Suprapubic skin (tissue), 3 donors: ENCODE results near the gene IL1RAPL2.

Experiments
- CTCF ChIP-seq, 2 donors: fragments of 200-600 bp in 1 of 2; fragments of 450-650 bp in 1 of 2; sonication (generic) in 1 of 2; IDR thresholded peaks; one replicate each; pipeline ENCODE4 v1.5.1; 2016 to 2019; ENCODE audit warnings: antibody characterized with exemption in 2 of 2, mild to moderate bottlenecking in 1 of 2, moderate library complexity in 1 of 2
- EP300 ChIP-seq: sonication (generic); formaldehyde crosslinking; IDR thresholded peaks from one replicate; pipeline ENCODE4 v1.6.1; 2017; ENCODE audit warnings: antibody characterized with exemption
- POLR2A ChIP-seq, 2 donors: fragments of 450-650 bp; IDR thresholded peaks; one replicate each; pipeline ENCODE4 v1.6.1; 2017; ENCODE audit warnings: antibody characterized with exemption in 2 of 2, mild to moderate bottlenecking in 2 of 2, moderate library complexity in 2 of 2

GRCh38 chrX:105179644-105180043, 613.6 kb downstream of the IL1RAPL2 start:
- TF ChIP-seq CTCF (IDR thresholded peaks at IDR 0.05) (no peak), POLR2A (IDR thresholded peaks at IDR 0.05) (no peak), EP300 (no peak)
